GM12865 (cell line): ENCODE results near the gene CELSR1.

ENCODE experiments used
- DNase-seq: peaks from one replicate; pipeline ENCODE4 v3.0.0; 2010; ENCODE audit warnings: low read depth
- H3K4me3 ChIP-seq: 2 replicates; pipeline ENCODE4 v1.5.1; 2011; ENCODE audit warnings: mild to moderate bottlenecking, low read depth, low read length, control low read depth
- CTCF ChIP-seq: IDR thresholded peaks from 2 replicates; pipeline ENCODE4 v1.5.1; 2011; ENCODE audit warnings: low read length, control low read depth, low read depth, inconsistent platforms; ENCODE audit not compliant: insufficient read depth; ENCODE audit errors: missing control alignments

Gene CELSR1

DNA sequence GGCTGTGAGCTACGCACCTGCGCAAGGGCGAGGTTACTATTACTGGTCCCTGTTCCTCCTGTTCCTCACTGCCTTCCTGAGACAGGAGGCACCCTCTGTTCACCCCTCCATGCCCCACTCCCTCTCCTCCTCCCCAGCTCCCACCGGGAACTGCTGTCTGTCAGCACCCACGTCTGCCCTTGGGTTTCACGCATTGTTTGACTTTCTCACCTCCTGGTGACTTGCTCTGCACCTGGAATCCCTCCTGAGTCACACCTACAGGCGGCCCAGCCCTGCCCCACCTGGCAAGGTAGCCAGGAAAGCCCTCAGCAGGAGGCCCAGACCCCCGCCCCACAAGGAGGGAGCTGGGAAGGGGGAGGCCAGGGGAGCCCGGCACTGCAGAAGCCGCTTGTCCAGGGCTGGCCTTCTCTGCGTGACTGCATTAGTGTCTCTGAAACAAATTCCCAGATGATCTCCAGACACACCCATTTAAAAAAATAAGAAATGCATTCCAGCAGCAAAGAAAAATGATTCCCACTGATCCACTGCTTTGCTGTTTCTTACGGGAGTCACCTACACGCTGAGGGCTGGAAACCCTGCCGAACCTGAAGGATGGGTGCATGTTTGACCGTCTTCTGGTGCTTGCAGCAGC lies 86.4 kb downstream of the CELSR1 start:
- no peak for TF ChIP-seq CTCF
- no peak for DNase-seq
- no peak overlapping the region for H3K4me3 ChIP-seq

DNA sequence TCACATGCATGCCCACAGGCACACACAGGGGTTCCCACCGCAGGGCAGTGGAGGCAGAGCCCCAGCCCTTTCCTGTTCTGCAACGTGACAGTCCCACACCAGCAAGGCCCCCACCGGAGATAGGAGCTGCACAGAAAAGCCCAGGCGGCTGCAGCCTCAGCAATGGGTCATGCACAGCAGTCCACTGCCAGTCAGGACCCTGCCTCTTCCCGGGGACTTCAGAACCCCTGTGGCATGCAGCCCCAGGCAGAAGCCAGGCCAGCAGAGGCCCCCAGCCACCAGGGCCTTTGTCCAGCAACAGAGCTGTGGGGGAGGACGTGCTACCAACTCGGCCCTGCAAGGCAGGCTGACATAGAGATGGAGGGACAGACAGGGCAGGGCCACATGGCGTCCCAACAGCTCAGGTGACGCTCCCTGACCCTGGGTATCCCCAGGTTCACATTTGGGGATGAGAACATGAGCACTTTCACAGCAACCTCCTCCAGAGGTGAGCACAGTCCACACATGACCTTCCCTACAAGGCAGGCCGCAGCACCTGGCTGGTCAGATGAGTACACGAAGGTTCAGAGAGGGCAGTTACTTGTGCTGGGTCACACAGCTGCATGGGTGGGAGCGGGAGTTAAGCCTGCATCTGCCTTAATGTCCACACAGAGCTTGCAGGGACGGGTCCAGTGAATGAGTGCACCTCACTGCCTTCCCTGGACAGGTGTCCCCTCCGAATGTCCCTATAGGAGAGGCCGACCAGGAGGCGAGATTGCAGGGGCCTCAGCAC lies 87.3 kb downstream of the CELSR1 start:
- no peak overlapping the region for H3K4me3 ChIP-seq
- no peak for TF ChIP-seq CTCF
- DNase-seq, result no peak

- DNase-seq, result no peak
- TF ChIP-seq CTCF, result no peak
These were observed 88.2 kb downstream of the CELSR1 start for GRCh38 chr22:46449116-46449691.

GRCh38 chr22:46448333-46448732 lies 89.1 kb downstream of the CELSR1 start:
- no peak for DNase-seq
- no peak for TF ChIP-seq CTCF
- no peak overlapping the region for H3K4me3 ChIP-seq

More at GRCh38 chr22:46449116-46449691, 88.2 kb downstream of the CELSR1 start:
- no peak overlapping the region for H3K4me3 ChIP-seq

DNA sequence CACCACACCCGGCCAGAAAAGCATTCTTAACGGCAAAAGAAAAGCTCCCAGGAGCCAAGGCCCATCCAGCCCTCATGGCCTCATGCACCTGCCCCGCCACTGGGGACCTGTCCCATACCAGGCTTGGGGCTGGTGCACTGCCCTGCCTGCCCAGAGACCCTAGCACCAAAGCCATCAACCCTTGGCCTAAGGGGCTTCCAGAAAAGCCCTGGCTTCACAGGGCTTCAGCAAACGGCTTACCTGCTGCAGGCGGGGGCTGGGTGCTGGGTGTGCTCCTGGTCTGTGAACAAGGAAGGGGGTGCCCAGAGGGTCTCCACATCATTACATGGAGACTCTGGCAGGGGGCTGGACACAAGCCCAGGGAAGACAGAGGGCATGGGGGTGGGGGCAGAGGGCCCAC lies 89.5 kb downstream of the CELSR1 start:
- H3K4me3 ChIP-seq, result no peak overlapping the region
- no peak for TF ChIP-seq CTCF
- DNase-seq, result no peak

GRCh38 chr22:46446799-46447198 lies 90.6 kb downstream of the CELSR1 start:
- no peak for DNase-seq
- H3K4me3 ChIP-seq, result no peak overlapping the region
- TF ChIP-seq CTCF, result no peak
